C4-2B (cell line): ENCODE results near the gene TRIO.

Experiments used
- ZFX ChIP-seq: fragments of 450-650 bp; IDR thresholded peaks from 2 replicates; pipeline ENCODE4 v1.6.1; 2017
- TF ChIP-seq, protein P1 (sequence below): fragments of 450-650 bp; conservative IDR thresholded peaks from 2 replicates; pipeline ENCODE4 v1.5.1; 2017; ENCODE audit warnings: mild to moderate bottlenecking

- TF ChIP-seq, protein P1, sequence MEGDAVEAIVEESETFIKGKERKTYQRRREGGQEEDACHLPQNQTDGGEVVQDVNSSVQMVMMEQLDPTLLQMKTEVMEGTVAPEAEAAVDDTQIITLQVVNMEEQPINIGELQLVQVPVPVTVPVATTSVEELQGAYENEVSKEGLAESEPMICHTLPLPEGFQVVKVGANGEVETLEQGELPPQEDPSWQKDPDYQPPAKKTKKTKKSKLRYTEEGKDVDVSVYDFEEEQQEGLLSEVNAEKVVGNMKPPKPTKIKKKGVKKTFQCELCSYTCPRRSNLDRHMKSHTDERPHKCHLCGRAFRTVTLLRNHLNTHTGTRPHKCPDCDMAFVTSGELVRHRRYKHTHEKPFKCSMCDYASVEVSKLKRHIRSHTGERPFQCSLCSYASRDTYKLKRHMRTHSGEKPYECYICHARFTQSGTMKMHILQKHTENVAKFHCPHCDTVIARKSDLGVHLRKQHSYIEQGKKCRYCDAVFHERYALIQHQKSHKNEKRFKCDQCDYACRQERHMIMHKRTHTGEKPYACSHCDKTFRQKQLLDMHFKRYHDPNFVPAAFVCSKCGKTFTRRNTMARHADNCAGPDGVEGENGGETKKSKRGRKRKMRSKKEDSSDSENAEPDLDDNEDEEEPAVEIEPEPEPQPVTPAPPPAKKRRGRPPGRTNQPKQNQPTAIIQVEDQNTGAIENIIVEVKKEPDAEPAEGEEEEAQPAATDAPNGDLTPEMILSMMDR, result no peak
- TF ChIP-seq ZFX, result no peak
Measured at GRCh38 chr5:14229734-14230133, 86.6 kb downstream of the TRIO start.
